RPMI8226 (cell line): ENCODE results near the gene MEP1A.
A peak's percentile ranks its signal among the peaks of the same experiment; 100 is the strongest.
"Not testable (repeated sequence)": the region's sequence is repeated elsewhere in the genome, so short reads cannot be mapped to it uniquely, and the experiment has no call there.

Experiments
- DNase-seq: peaks from one replicate; pipeline ENCODE4 v3.0.0-alpha.2; 2015

The MEP1A gene

GRCh38 chr6:46834257-46834916 is 41.2 kb downstream of the MEP1A start:
- not testable (repeated sequence) for DNase-seq

DNA sequence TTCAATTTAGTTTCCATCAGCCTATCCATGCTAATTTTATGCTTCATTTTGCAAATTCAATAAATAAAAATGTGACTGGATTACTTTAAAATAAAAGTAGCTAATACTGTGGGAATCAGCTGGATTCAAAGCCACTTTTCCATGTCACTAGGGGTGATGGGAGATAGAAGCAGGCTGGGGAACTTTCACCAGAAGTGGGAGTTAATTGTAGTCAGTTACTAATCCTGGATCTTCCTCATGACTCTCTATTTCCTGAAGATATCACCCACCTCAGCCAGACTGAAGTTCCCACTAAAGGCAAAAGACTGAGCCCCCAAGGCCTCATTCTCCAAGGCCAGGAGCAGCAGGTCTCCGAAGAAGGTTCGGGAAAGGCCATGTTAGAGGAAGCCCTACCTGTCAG is 41.8 kb downstream of the MEP1A start:
- DNase-seq, result not testable (repeated sequence)

GRCh38 chr6:46838033-46838432 is 44.8 kb downstream of the MEP1A start:
- DNase-seq, result no peak

DNA sequence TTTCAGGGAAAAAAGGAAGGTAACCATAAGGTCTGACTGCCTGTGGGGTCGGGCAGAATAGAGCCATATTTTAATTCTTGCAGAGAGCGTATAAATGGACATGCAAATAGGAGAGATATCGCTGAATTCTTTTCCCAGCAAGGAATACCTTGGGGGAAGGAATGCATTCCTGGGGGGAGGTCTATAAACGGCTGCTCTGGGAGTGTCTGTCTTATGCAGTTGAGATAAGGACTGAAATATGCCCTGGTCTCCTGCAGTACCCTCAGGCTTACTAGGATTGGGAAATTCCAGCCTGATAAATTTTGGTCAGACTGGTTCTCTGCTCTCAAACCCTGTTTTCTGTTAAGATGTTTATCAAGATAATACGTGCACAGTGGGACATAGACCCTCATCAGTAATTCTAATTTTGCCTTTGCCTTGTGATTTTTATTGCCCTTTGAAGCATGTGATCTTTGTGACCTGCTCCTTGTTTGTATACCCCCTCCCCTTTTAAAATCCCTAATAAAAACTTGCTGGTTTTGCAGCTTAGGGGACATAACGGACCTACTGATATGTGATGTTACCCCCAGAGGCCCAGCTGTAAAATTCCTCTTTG is 49.2 kb downstream of the MEP1A start:
- not testable (repeated sequence) for DNase-seq

DNA sequence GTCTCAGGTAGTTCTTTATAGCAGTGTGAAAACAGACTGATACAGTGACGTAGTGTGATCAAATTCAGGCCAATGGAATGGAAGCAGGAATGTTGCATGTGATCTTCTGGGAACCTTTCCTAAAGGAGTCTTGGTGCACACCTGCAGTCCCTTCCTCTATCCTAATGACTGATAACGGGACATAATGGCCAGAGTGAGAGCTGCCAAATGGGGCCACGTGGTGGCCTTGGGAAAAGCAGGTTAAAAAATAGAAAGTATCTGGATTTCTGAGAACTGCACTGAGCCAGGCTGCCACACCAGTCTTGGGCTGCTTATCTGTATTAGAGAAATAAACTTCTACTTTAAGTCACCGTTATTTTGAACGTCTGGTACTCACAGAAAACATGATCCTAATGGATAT is 51.9 kb downstream of the MEP1A start:
- no peak for DNase-seq

- peak; percentile 68 for DNase-seq
These were observed 55.6 kb downstream of the MEP1A start for GRCh38 chr6:46848684-46849360.

DNA sequence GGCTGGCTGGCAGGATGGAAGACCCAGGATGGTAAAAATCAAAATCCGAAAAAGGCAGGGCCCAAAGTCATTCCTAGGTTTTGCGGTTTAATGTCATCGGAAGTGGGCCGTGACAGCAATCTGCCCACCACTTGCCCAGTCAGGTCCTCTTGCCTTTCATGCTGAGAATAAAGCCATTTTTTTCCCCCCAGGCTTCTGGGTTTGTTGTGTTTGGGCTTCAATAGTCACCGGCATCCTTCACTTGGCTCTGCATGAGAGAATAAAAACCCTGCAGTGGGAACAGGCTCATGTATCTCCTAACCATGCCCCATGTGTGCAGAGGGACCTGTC is 56.1 kb downstream of the MEP1A start:
- no peak for DNase-seq

- DNase-seq, result no peak
These were observed 57.6 kb downstream of the MEP1A start for GRCh38 chr6:46850792-46851191.

DNA sequence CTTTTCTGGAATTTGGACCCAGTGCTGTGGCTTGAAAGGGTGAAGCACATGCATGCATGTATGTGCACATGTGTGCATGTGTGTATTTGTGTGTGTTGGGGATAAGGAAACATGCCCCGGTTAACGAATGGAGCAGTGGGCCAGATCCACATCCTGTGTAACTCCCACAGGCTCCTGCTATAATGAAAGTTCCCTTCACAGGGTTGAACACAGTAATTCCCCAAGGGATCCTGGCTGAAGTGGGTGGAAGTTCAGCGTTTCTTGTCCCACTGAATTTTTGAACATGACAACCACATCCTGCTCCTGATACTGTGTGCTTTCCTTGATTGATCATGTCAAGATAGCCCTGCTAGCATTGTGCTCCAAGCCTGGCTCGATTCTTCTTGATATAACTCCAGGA is 58.4 kb downstream of the MEP1A start:
- DNase-seq, result not testable (repeated sequence)

DNA sequence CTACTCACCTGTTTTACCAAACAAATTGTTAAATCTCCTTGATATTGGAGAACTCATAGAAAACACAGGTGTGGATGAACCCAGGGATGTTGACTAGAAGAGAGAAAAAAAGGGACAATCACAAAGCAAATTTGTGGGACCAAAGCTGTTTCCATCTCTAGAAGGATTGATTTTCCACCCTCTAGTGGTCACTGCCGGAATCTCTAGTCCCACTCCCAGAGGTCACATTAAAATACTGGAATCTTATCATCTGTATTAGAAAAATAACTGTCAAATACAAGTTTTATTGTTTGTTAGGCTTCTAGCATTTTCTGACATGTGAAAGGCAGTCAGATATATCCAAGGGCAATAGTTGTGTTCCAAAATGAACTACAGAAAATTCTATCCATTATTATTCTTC is 62.8 kb downstream of the MEP1A start:
- DNase-seq, result peak; percentile 45

GRCh38 chr6:46862381-46862780 is 69.2 kb downstream of the MEP1A start:
- no peak for DNase-seq

DNA sequence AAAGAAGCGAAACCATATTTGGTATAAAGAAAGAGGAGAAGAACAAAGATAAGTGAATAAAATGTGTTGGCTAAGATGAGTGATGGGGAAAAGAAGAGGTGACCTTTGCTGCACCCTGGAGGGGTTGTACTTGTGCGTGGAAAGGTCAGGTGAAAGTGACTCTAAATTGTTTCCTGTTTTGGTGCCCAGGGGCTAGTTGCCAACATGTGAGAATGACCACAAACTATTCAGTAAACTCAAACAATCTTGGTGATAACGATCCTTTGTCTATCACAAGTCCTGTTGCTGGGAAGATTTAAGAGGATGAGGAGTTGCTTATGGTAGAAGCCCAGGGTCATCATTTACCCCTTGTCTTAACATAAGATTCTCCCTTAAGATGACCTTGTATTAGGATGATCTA is 70.6 kb downstream of the MEP1A start:
- DNase-seq, result no peak

DNA sequence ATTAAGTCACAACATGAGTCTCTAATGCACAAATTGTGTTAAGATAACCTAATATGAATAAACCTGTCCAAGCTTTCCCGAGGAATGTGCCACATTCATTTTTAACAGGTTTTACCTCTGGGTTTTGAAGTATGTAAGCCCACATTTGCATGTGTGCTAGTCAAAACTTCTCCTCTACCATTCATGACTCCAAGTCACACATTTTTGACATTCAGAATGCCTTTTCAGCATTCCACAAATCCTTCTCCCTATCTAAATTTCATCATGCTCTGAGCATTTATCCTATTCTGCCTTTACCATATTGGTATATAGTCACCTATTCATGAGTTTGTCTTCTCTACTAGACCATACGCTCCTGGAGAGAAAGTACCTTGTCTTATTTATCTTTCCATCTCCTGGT is 72.0 kb downstream of the MEP1A start:
- DNase-seq, result no peak

- no peak for DNase-seq
These were observed 74.2 kb downstream of the MEP1A start for GRCh38 chr6:46867411-46867810.

GRCh38 chr6:46876126-46876525 is 82.9 kb downstream of the MEP1A start:
- no peak for DNase-seq

GRCh38 chr6:46879003-46879402 is 85.8 kb downstream of the MEP1A start:
- no peak for DNase-seq

DNA sequence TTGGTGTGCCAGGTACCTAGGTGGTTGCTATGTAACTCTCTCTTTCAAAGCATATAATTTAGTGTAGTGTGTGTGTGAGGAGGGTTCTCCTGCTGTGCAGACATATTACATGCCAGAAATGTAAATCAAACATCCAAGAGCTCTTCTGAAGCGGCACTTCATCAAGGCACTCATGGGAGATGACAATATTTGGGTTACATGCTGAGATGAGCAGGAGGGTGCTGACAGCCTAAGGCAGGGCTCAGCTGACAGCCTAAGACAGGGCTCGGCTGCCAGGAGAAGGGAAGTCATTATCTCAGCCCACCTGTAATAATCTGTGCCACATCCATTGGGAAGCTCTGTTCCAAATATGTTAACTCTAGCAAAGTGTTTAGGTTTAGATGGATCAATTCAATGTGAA is 89.5 kb downstream of the MEP1A start:
- no peak for DNase-seq

DNA sequence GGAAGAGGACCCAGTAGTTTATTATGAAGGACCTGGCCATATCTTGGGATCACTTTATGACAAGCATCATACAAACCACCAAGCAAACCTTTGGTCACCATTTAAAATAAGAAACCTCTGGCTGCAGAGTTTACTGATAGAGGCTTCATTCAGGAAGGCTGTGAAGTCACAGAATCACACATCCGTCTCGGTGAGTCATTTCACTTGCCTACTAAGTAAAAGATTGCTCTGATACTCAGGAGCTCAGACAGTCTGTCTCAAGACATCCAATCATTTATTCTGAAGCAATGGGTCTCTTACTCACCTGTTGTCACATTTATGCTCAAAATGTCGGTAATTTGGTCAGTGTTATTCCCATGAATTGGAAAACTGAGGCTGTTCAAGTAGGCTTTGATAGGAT is 94.8 kb downstream of the MEP1A start:
- DNase-seq, result no peak

DNA sequence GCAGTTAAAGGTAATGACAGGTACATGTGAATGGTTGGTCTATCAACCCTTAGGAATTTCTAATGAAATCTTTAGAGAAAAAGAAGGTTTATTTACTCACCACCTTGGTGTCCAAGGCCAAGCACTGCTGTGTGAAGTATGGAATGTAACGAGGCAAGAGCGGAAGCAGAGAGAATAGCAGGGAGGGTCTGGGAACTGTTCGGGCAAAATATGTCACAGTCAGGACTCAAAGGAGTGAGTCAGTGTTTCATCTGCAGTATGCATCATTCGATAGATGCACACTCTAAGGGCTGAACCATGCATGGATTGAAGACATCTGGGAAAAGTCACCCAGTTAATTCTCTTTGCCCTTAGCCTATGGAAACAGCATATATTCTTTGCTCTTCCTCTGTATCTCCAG is 95.4 kb downstream of the MEP1A start:
- DNase-seq, result no peak
